PFSK-1 (cell line): ENCODE results near the gene LSM6.

Experiments
- POLR2AphosphoS5 ChIP-seq: IDR thresholded peaks from 2 replicates; pipeline ENCODE4 v1.6.1; 2012; ENCODE audit warnings: low read depth, mild to moderate bottlenecking, control low read depth, low read length, moderate library complexity
- SIN3A ChIP-seq: IDR thresholded peaks from 2 replicates; pipeline ENCODE4 v1.6.1; 2012; ENCODE audit warnings: mild to moderate bottlenecking, low read length, moderate library complexity, borderline replicate concordance; ENCODE audit not compliant: insufficient read depth
- TAF1 ChIP-seq: IDR thresholded peaks from 2 replicates; pipeline ENCODE4 v1.6.1; 2012; ENCODE audit warnings: low read length, control low read depth, borderline replicate concordance; ENCODE audit not compliant: insufficient read depth
- TF ChIP-seq, protein P1 (sequence below), 2 experiments: IDR thresholded peaks; 2 replicates each; pipeline versions ENCODE4 v1.6.1 to v1.8.0; 2011 to 2012; ENCODE audit warnings: low read depth in 2 of 2, low read length in 2 of 2, control low read depth in 1 of 2, inconsistent platforms in 1 of 2, mild to moderate bottlenecking in 1 of 2, moderate library complexity in 1 of 2; ENCODE audit not compliant: insufficient read depth in 1 of 2

DNA sequence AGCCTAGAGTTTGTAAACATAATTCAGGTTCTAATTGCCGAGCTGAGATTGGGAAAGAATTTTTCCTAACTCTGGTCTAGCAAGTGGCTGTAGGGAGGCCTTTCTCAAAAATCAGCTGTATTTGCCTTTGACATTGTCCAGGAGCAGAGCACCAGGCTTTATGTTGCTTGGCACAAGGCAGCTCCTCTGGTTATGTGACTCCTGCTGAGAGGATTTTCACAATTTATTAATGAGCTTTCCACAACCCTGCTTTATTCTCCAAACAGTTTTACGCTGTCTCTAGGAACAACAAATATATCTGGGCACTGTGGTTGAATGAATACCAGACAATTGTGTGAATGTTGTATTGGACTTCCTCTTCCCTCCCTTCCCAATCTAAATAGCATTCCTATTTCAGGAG is 14.9 kb downstream of the LSM6 start:
- no peak; the same call in 1 of the 2 replicates for TF ChIP-seq POLR2AphosphoS5
- no peak for TF ChIP-seq SIN3A
- no peak for TF ChIP-seq TAF1
- TF ChIP-seq, protein P1, sequence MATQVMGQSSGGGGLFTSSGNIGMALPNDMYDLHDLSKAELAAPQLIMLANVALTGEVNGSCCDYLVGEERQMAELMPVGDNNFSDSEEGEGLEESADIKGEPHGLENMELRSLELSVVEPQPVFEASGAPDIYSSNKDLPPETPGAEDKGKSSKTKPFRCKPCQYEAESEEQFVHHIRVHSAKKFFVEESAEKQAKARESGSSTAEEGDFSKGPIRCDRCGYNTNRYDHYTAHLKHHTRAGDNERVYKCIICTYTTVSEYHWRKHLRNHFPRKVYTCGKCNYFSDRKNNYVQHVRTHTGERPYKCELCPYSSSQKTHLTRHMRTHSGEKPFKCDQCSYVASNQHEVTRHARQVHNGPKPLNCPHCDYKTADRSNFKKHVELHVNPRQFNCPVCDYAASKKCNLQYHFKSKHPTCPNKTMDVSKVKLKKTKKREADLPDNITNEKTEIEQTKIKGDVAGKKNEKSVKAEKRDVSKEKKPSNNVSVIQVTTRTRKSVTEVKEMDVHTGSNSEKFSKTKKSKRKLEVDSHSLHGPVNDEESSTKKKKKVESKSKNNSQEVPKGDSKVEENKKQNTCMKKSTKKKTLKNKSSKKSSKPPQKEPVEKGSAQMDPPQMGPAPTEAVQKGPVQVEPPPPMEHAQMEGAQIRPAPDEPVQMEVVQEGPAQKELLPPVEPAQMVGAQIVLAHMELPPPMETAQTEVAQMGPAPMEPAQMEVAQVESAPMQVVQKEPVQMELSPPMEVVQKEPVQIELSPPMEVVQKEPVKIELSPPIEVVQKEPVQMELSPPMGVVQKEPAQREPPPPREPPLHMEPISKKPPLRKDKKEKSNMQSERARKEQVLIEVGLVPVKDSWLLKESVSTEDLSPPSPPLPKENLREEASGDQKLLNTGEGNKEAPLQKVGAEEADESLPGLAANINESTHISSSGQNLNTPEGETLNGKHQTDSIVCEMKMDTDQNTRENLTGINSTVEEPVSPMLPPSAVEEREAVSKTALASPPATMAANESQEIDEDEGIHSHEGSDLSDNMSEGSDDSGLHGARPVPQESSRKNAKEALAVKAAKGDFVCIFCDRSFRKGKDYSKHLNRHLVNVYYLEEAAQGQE (IDR thresholded peaks at IDR 0.05; ENCODE audit: insufficient read depth in 1 of 2, low read depth in 2 of 2, low read length in 2 of 2) = no peak
